Neural progenitor cell (in vitro differentiated cells): ENCODE data around the gene RBM17. TPM values are rescaled to one million over a fixed set of nuclear protein-coding genes. Genes with fewer than 3 reads are reported as not detected.

Experiments
- DNase-seq: peaks from one replicate; pipeline ENCODE4 v3.0.0-alpha.2; 2016; ENCODE audit warnings: low spot score
- H2AFZ ChIP-seq: fragments of 200-600 bp; sonication (generic); replicated peaks from 2 replicates; pipeline ENCODE4 v1.6.1; 2016; ENCODE audit warnings: antibody characterized with exemption
- H3F3A ChIP-seq: fragments of 200-600 bp; sonication (generic); 2 replicates; pipeline ENCODE4 v1.6.1; 2016; ENCODE audit warnings: antibody characterized with exemption, low read depth
- H3K27ac ChIP-seq: fragments of 200-600 bp; sonication (generic); 2 replicates; pipeline ENCODE4 v1.5.1; 2016; ENCODE audit warnings: mild to moderate bottlenecking
- H3K27me3 ChIP-seq: fragments of 200-600 bp; sonication (generic); 2 replicates; pipeline ENCODE4 v1.6.1; 2016; ENCODE audit warnings: mild to moderate bottlenecking, moderate library complexity
- H3K36me3 ChIP-seq: fragments of 200-600 bp; sonication (generic); 2 replicates; pipeline ENCODE4 v1.5.1; 2016
- H3K4me1 ChIP-seq: fragments of 200-600 bp; sonication (generic); 2 replicates; pipeline ENCODE4 v1.6.1; 2016; ENCODE audit warnings: mixed run types
- H3K4me2 ChIP-seq: fragments of 200-600 bp; sonication (generic); 2 replicates; pipeline ENCODE4 v1.6.1; 2016
- H3K4me3 ChIP-seq: fragments of 200-600 bp; sonication (generic); 2 replicates; pipeline ENCODE4 v1.5.1; 2016
- H3K79me2 ChIP-seq: fragments of 200-600 bp; sonication (generic); 2 replicates; pipeline ENCODE4 v1.6.1; 2016; ENCODE audit warnings: low read depth
- H3K9ac ChIP-seq: fragments of 200-600 bp; sonication (generic); 2 replicates; pipeline ENCODE4 v1.6.1; 2016
- H3K9me3 ChIP-seq: fragments of 200-600 bp; sonication (generic); 2 replicates; pipeline ENCODE4 v1.5.1; 2016; ENCODE audit warnings: low read depth
- H4K20me1 ChIP-seq: fragments of 200-600 bp; sonication (generic); 2 replicates; pipeline ENCODE4 v1.6.1; 2016; ENCODE audit warnings: low read depth
- H3K27ac Mint-ChIP-seq: 3 replicates; pipeline ENCODE4 v1.8.0; 2021; ENCODE audit warnings: mixed read lengths
- H3K27me3 Mint-ChIP-seq: 2 replicates; pipeline ENCODE4 v1.8.0; 2022; ENCODE audit warnings: low read depth, mild to moderate bottlenecking, inconsistent platforms, moderate library complexity, mixed read lengths; ENCODE audit not compliant: insufficient read depth
- H3K36me3 Mint-ChIP-seq: 3 replicates; pipeline ENCODE4 v1.8.0; 2021; ENCODE audit warnings: mixed read lengths
- H3K4me1 Mint-ChIP-seq: 3 replicates; pipeline ENCODE4 v1.8.0; 2021; ENCODE audit warnings: mixed read lengths
- H3K4me3 Mint-ChIP-seq: 3 replicates; pipeline ENCODE4 v1.8.0; 2021; ENCODE audit warnings: mild to moderate bottlenecking, moderate library complexity, mixed read lengths
- H3K9me3 Mint-ChIP-seq: 3 replicates; pipeline ENCODE4 v1.8.0; 2020; ENCODE audit warnings: mixed read lengths
- CTCF ChIP-seq: fragments of 200-600 bp; sonication (generic); IDR thresholded peaks from 2 replicates; pipeline ENCODE4 v1.5.1; 2017; ENCODE audit warnings: antibody characterized with exemption, mild to moderate bottlenecking
- EZH2 ChIP-seq: fragments of 200-600 bp; sonication (generic); IDR thresholded peaks from 2 replicates; pipeline ENCODE4 v1.6.1; 2017; ENCODE audit warnings: antibody characterized with exemption, mild to moderate bottlenecking, moderate library complexity
- EZH2phosphoT487 ChIP-seq: fragments of 200-600 bp; sonication (generic); IDR thresholded peaks from 2 replicates; pipeline ENCODE4 v1.6.1; 2017; ENCODE audit warnings: antibody characterized with exemption
- total RNA-seq: library from RNA; depleted of rRNA; stranded (reverse); fragments of >200 nt; gene quantifications from 2 replicates; pipeline ENCODE4 v1.2.3, GENCODE V29; 2015; ENCODE audit warnings: low replicate concordance

The RBM17 gene
- total RNA-seq, 1 donor from 2014 or later, result 73.6 TPM

DNA sequence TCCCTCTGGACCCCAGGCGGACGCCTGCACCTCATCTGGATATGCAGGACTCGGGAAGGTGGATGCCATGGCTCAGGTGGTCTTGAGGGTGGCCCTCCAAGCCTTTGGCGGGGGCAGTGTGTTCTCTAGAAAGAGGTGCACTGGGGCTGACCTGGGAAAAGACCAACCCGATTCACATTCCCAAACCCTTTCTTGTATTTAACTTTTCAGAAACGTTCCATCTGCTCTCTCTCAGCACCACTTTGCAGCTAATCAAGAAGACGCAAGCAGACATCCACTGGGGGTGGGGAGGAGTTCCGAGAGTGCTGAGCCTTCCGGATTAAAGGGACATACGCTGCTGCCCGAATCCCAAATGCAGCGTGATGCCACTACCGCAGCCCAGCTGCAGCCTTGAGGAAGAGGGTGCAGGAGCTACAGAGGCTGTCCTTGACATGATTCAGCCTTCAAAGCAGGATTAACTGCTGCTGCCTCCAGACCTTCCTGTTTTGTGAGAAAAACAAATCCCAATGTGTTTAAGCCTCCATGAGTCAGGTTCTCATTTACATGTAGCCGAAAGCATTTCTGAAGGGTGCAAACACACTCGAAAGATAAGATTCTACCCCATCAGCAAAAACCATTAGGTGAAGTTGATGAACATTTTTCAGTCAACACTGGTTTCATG, 39.9 kb downstream of the RBM17 start:
- DNase-seq, result peak; percentile 62
- Mint-ChIP-seq H3K9me3 (no peaks in the 10 kb centered on the region), H3K27ac (no peak overlapping the region), H3K4me1 (peaks cover 36% of the 10 kb centered on the region), H3K27me3 (peaks cover 11% of the 10 kb centered on the region), H3K4me3 (no peak overlapping the region), H3K36me3 (no peaks in the 10 kb centered on the region)
- Histone ChIP-seq H3K4me3 (no peak overlapping the region), H3K9me3 (no peaks in the 10 kb centered on the region), H3K9ac (no peak overlapping the region), H3K4me2 (peak overlapping the region; percentile 29), H3K4me1 (peaks cover 11% of the 10 kb centered on the region), H3K36me3 (no peaks in the 10 kb centered on the region), H3K79me2 (no peaks in the 10 kb centered on the region), H3K27ac (no peak overlapping the region), H4K20me1 (no peaks in the 10 kb centered on the region), H2AFZ (peak overlapping the region; percentile 30), H3F3A (no peaks in the 10 kb centered on the region), H3K27me3 (no peaks in the 10 kb centered on the region)
- no peak for TF ChIP-seq CTCF
- no peak for TF ChIP-seq EZH2phosphoT487
- no peak for TF ChIP-seq EZH2

DNA sequence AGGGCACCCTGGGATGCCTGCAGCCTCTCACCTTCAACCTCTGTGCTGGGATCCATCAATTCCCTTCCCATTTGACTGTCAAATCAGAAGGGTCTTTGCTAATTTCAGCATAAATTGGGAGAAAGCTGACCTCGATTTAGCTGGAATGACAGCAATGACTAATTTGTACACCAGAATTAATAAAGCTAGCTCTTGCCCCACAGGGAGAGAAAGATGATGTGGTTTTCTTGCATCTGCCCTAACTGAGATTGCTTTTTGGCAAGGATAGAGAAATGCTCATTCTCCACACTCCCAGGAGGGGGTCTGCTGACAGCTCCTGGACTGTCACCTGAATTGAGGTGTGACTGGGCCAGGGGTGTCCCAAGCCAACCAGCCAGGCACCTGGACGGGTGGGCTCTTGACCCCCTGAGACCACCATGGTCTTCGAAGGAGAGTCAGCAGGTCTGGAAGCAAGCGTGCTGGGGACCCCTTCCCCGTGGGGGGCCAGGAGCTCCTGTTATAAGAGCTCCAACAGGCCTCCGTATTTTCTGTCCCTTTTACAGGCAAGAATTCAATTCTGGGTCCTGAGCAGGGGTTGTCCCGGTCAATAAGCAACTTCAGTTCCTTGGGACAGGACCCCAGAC, 42.1 kb downstream of the RBM17 start:
- H3K4me1 Mint-ChIP-seq, result peaks cover 35% of the 10 kb centered on the region
- Histone ChIP-seq H3K27me3 (no peaks in the 10 kb centered on the region), H3K4me1 (peaks cover 11% of the 10 kb centered on the region), H2AFZ (no peak overlapping the region), H3F3A (no peaks in the 10 kb centered on the region), H3K9me3 (no peaks in the 10 kb centered on the region), H3K4me2 (no peak overlapping the region), H3K9ac (no peak overlapping the region), H4K20me1 (no peaks in the 10 kb centered on the region), H3K27ac (no peak overlapping the region), H3K36me3 (no peaks in the 10 kb centered on the region), H3K4me3 (no peak overlapping the region), H3K79me2 (no peaks in the 10 kb centered on the region)
- no peaks in the 10 kb centered on the region for H3K36me3 Mint-ChIP-seq
- no peaks in the 10 kb centered on the region for H3K9me3 Mint-ChIP-seq
- TF ChIP-seq EZH2phosphoT487 (no peak), CTCF (no peak), EZH2 (no peak)
- no peak for DNase-seq
- H3K27me3 Mint-ChIP-seq, result peaks cover 4% of the 10 kb centered on the region
- H3K4me3 Mint-ChIP-seq, result no peak overlapping the region
- no peak overlapping the region for H3K27ac Mint-ChIP-seq

DNA sequence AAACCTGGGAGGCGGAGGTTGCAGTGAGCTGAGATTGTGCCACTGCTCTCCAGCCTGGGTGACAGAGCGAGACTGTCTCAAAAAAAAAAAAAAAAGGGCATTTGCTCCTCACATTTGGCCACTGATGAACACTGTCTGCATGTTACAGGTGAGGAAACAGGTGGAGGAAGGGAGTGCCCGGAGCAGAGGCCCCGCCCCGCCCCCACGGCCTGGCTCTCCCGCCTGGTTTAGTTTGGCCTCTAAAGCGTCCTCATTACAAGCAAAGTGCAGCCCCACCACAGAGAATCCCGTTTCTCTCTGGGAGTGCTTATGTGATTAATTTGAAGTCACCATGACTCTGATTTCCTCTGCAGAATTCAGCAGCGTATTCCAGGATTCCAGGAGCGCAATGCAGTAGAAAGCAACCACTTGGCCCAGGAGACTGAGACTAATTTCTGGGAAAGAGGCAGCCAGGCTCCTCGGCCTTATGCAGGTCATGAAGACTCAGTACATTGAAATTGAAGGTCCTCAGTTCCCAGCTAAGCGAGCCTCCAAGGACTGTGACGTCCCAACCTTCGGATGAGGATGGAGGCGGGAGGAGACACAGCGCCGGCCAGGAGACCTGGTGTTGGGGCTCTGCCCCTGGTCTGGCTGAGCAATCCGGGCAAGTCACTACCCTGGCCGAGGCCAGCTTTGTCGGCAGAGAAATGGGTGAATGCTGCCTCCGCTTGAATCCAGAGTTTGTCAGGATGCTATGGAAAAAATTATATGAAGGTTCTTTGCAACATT, 44.7 kb downstream of the RBM17 start:
- H3K27ac Mint-ChIP-seq, result no peak overlapping the region
- no peaks in the 10 kb centered on the region for H3K9me3 ChIP-seq
- no peak overlapping the region for H3K4me3 Mint-ChIP-seq
- peaks cover 13% of the 10 kb centered on the region for H3K4me1 ChIP-seq
- no peak overlapping the region for H3K4me3 ChIP-seq
- TF ChIP-seq EZH2 (no peak), CTCF (no peak)
- H3K36me3 Mint-ChIP-seq, result no peaks in the 10 kb centered on the region
- peaks cover 38% of the 10 kb centered on the region for H3K4me1 Mint-ChIP-seq
- no peak overlapping the region for H3K9ac ChIP-seq
- H4K20me1 ChIP-seq, result no peaks in the 10 kb centered on the region
- H3K79me2 ChIP-seq, result no peaks in the 10 kb centered on the region
- no peak for DNase-seq
- H2AFZ ChIP-seq, result no peak overlapping the region
- H3F3A ChIP-seq, result no peaks in the 10 kb centered on the region
- H3K27ac ChIP-seq, result no peak overlapping the region
- no peaks in the 10 kb centered on the region for H3K9me3 Mint-ChIP-seq
- H3K36me3 ChIP-seq, result no peaks in the 10 kb centered on the region
- no peaks in the 10 kb centered on the region for H3K27me3 ChIP-seq
- no peak overlapping the region for H3K4me2 ChIP-seq
- H3K27me3 Mint-ChIP-seq, result peaks cover 3% of the 10 kb centered on the region
